Activated CD4-positive, alpha-beta T cell treated with anti-CD3 and anti-CD28 coated beads, Interleukin-10, Interleukin-2, amounts not matched to agents 100 ng/mL and 50 ng/mL, durations not matched to agents 16 hours and 8 hours (primary cell): ENCODE measurements around the gene SYT6.
"Not testable (repeated sequence)": the region's sequence is repeated elsewhere in the genome, so short reads cannot be mapped to it uniquely, and the experiment has no call there.

Experiments used
- DNase-seq: peaks from one replicate; pipeline ENCODE4 v3.0.0-alpha.2; 2020

The SYT6 gene

DNA sequence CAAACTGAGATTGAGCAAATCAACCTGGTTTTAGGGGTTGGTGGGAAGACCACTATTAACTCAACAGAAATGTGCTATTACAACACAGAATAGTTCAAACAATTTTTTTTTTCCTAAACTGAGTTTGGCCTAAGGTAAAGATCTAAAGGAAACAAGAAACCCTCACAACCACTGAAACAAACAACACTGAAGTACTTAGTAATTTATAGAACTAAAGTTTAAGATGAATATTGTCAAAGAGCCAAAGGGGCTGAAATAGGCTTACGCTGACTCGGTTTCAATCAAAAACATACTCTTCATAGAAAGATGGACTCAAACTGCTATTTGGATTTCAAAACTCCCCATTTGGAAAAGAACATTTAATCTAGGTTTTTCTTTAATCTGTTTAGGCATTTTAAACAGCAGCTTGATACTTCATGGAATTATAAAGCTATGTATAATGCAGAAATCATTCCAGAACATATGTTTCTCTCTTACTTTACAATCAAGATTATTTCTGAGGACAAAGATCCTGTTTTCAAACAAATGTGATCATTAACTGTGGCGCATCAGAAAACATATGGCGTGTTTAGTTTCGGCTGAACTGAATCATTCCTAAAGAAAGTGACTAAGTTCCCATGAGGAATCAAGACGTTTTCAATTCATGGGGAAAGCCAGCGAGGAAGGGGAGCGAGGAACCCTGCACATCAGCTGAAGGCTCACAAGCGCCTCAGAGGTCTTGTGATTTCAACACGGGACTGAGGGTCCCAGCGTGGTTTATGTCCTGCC, 62.7 kb downstream of the SYT6 start:
- no peak for DNase-seq

DNA sequence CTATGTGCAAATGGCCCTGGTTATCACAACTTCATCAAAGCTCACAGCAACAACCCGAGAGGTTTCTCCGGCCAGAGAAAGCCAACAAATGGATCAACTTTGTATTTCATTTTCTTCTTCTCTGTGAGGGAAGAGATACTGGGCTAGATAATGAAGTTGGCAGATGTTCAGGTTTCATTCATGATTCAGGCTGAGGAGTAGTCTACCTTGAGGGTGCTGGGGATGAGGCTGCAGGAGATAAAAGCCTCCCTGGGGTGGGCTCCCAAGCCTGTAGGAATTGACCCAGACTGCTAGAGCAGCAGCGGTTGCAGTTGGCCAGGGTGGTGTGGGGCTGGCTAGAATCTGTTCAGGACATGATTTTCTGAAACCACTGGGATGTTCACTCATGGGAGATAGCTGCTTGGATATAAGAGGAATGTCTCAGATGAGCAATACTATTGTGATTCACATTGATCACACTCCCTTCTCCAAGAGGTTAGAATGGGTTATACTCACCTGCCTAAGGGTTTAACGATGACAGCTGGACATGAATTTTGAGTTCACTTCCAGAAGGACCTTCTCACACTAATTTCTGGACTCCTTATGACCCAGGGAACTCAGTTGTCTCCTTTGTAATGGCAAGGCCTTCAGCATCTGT, 64.0 kb downstream of the SYT6 start:
- no peak for DNase-seq

DNA sequence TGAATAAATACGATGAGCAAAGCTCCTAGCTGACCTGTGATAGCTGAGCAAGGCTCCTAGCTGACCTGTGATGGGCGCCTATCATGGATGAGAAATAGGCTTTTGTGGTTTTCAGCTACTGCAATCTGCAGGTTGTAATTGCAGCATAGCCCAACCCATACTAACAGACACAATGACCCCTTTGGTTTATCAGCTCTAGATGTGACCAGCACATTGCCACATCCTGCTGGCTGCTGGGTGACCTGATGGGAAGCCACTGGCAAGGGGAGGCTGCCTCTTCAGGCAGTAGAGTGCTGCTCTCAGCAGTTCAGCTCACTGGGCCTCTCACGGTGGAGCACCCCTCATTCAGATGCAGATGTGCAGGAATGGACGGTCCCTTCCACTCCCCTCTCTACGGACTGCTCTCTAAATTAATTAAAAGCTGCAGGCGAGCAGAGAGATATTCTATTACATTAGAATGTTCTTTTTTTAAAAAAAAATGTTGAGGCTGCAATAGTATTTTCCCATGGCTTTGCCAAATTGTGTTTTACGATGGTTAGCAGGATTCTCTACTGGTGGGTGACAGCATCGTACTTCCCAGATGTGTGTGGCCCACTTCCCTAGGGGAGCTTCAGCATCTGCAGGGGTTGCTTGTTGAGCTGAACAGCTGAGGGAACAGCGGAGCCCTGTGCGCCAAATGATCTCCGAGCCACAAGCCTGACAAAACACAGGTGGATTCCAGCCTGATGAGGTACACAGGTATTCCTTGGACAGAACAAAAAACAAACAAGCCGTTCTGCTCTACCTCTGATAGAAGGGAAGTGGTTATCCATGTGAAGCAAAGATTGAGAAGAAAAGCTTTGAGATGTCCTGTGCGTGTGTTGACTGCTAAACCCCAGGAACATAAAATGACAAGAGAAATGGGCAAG, 65.0 kb downstream of the SYT6 start:
- no peak for DNase-seq

DNA sequence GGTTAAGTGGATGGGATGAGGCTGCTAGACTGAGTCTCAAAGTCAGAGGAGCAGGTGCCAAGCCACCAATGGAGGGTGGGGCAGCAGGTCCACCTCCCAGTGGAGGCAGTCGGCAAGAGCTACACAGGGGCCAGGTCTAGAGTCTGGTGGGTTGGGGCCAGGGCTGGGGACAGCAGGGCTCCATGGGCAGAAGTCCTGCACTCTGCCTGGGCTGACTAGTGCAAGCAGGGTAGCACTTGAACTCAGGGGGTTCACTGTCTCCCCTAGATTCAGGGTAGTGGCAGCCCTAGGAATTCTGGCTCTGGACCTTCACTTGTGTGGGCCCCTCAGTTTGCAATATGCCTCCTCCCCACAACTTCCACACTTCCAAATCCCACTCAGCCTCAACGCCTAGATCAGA, 66.2 kb downstream of the SYT6 start:
- DNase-seq: no peak

DNA sequence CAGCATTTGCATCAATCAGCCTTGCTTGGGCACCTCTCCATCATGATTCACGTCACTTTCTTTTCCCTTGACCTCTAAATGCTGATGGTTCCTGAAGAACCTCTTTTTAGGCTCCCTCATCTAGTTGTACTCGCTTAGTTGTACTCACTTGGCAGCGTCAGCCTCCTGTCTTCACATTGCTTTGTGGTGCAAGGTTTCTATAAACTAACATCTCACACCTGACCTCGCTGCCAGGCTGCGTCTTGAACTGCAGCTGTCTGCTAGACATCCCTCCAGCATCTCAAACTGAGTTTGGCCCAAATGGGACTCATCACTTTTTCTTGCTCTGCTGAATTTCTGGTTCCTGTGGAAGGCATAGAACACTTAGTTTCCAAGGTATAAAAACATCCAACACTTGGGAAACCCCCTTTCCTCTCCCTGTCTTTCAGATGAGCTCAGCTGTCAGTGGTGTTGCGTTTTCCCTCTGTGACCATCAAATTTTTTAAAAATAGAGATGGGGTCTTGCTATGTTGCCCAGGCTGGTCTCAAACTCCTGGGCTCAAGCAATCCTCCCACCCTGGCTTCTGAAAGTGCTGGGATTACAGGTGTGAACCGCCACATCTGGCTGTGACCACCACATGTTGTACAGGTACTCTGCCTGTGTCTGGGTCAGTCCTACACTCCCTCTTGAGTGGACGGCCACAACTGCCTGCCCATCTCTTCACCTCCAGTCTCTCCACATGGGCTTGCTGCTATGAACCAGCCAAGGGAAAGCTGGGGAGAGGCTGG, 66.9 kb downstream of the SYT6 start:
- no peak for DNase-seq

DNA sequence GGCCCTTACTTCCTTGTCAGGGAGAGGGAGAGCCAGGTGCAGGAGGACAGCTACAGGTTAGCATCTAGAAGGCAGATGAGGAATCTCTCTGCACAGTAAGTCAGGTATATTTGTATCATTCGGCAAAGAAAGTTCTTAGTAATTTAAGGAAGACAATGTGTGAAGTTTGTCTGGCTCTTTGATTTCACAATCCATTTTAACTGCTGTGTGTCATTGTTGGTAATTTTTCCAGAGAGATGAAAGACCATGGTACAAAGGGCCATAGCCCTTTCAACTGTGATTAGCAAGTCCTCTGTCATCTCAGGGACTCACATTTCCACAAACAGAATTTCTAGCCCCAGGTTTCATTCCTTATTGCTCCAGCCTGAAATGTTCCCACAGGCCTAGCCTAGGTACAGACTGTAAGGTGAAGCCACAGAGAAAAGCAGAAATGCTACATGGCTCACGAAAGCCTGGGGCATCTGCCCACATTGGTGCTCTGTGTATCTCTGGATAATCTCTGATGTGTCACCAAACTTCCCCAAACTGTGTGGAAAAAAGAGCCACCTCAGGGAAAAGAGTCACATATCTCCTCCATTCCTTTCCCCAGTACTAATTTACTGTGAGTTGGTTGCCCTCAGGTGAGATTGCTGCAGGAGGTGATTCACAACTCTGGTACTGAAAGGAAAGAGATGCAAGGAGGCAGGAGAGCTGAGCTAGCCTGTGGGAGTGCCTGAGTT, 70.6 kb downstream of the SYT6 start:
- no peak for DNase-seq

GRCh38 chr1:114082304-114082630, 71.4 kb downstream of the SYT6 start:
- no peak for DNase-seq

GRCh38 chr1:114081437-114082303, 72.0 kb downstream of the SYT6 start:
- no peak for DNase-seq

DNA sequence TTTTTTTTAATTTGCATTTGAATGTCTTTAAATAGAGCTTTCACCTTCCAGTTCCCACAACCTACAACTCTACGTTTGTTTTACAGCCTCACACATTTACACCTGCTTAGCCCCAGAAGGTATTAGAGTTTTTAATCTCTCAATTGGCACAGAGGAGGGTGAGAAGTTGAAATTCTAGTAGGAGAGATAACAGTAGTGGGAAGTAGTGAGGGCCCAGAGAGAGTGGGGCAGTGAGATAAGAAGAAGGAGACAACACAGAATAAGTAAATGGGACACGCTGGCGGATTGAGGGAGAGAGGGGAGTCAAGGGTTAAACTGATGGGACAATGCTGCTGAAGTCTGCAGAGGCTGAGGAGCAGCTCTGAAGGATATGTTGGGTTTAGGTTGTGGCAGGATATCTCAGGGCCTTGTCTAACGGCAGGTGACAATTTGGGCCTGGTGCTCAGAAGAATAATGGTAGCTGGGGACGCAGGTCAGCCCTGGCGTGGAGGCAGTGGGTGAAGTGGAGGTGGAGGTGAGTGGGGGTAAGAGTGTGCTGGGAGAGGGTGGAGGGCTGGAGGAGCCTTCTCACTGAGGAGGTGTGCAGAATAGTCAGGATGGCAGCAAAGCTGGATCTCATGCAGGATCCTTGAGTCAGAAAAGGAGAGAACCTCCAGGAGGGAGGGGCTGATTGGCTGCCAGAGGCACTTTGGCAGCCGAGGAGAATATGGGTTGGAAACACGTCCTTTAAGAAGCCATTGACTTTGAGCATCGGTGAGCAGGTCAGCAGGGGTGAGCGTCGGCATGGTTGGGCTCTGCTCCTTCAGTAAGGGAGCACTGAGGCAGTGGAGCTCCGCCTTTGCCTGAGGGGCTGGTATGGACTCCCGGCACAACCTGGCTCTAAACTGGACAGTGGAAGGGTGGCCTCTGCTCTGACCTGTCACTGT, 72.9 kb downstream of the SYT6 start:
- no peak for DNase-seq

DNA sequence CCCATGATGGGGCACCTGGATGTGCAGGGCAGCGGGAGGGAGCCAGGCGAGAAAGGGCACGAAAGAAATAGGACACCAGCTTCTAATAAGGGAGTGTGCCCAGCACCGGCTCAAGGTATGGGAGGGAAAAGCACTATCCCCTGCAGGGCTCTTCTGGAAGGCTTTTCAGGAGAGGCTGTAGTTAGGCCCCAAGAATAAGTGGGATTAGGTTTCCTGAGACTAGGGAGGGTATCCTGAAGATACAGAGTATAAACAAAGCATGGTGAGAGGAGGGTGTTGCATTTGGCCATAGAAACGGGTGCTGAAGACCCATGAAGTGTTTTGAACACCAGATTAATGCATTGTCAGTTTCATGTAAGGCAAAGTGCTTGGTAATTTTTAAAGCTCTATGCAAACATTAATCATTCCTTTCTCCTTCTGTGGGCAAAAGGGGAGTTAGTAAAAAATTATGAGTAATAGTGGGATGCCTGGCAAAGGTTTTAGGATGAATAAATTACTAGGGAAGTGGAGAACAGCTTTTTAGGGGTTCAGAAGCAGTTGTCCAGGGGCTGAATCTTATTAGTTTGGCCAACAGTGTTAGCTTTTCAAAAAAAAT, 74.0 kb downstream of the SYT6 start:
- DNase-seq: no peak

- no peak for DNase-seq
These were observed 75.6 kb downstream of the SYT6 start for GRCh38 chr1:114078116-114078515.

GRCh38 chr1:114077188-114077587, 76.5 kb downstream of the SYT6 start:
- no peak for DNase-seq

DNA sequence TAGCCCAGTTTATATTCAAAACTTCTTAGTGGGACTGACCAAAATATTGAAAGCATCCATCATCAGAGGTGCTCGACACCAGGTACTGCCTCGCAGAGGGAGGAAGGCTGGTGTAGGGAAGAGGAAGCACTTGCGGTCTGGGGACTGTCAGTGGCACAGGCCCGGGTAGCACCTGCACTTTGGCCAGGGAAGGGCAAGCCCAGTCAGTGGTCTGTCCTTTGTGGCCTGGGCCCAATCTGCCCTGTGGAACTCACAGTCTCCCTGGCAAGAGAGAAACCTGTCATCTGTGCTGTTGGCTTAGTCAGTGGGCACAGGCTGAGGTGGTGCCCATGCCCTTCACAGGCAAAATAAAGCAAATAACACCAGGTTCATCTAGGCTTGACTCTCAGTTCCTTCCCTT, 77.4 kb downstream of the SYT6 start:
- DNase-seq: no peak

GRCh38 chr1:114075546-114076242, 78.0 kb downstream of the SYT6 start:
- no peak for DNase-seq

- DNase-seq: no peak
These were observed 78.6 kb downstream of the SYT6 start for GRCh38 chr1:114075105-114075504.

GRCh38 chr1:114072246-114072645, 81.4 kb downstream of the SYT6 start:
- DNase-seq: no peak

DNA sequence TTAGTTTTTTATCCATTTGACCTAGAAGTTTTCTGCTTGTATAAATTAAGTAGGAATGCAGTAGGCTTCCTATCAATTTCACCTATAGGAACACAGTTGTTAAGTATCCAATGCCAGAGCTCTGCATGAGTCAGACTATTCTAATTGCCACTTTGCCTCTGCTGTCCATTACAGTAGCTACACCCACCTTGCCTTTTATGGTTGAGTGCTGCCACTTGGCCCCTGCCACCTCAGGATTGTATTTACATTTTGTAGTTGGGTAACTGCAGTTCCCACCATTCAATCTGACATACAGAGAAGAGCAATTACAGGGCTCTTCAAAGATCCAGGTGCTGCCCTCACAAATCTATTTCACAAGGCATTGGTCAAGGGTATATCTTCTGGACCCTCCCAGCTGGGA, 83.9 kb downstream of the SYT6 start:
- not testable (repeated sequence) for DNase-seq

GRCh38 chr1:114068684-114069083, 85.0 kb downstream of the SYT6 start:
- not testable (repeated sequence) for DNase-seq

DNA sequence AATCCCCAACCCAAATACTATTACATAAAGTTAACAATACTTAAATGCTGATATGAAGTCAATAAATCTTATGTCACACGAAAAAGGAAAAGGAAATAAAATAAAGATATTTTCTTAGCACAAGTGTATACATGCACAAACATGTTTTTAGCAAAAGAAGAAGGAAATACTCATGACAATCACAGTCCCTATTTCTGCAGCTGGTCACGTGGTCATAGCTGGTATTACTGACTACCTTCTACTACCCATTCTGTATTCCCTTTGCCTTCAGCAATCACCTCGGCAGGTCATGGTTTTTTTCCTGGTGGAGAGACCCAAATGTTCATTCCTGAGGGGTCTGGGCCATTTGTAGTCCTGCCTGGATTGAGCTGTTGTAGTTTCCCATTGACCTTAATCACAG, 88.0 kb downstream of the SYT6 start:
- not testable (repeated sequence) for DNase-seq
